Pericardium fibroblast (primary cell): ENCODE results near the gene FNDC11. TPM values are rescaled to one million over a fixed set of nuclear protein-coding genes. Genes with fewer than 3 reads are reported as not detected.

Source experiments
- total RNA-seq: library from RNA; depleted of rRNA; stranded (reverse); fragments of >200 nt; gene quantifications from 2 replicates; pipeline ENCODE4 v1.2.3, GENCODE V29; 2015

The FNDC11 gene
- total RNA-seq, result 0.12 and 0.85 TPM in 2 replicates

GRCh38 chr20:63553933-63554290 lies at the start of gene FNDC11:
Gene FNDC11, plus strand, starts transcription at chr20:63554159. Its CDS starts 1,505 bp downstream, at chr20:63555664.

GRCh38 chr20:63520504-63520933 lies 33.4 kb upstream of the FNDC11 start, which contains the start of gene PPDPF:
Gene PPDPF, plus strand, starts transcription at chr20:63520765. Its CDS starts 544 bp downstream, at chr20:63521309.

GRCh38 chr20:63536997-63537524 lies 16.9 kb upstream of the FNDC11 start, which contains the start of gene PTK6:
Gene PTK6, minus strand, starts transcription at chr20:63537376. Its CDS starts 62 bp downstream, at chr20:63537314.

GRCh38 chr20:63547725-63548480 lies 6.1 kb upstream of the FNDC11 start, which contains the start of gene SRMS:
Gene SRMS, minus strand, starts transcription at chr20:63547749. Its CDS starts 286 bp downstream, at chr20:63547463.

GRCh38 chr20:63574156-63574828 lies 20.3 kb downstream of the FNDC11 start, which contains the start of gene HELZ2:
Gene HELZ2, minus strand, starts transcription at chr20:63574239. Its CDS starts 1,854 bp downstream, at chr20:63572385.

Other genes starting within 250 kb of the FNDC11 start
- gene CHRNA4, start 192.8 kb upstream of the FNDC11 start, total RNA-seq, result not detected in 2 replicates
- not detected in 2 replicates for gene KCNQ2, start 81.5 kb upstream of the FNDC11 start, total RNA-seq
- gene EEF1A2, start 55.1 kb upstream of the FNDC11 start, total RNA-seq, result 0.09 and 0.35 TPM in 2 replicates
- gene PPDPF, start 33.4 kb upstream of the FNDC11 start, total RNA-seq, result 250 and 270 TPM in 2 replicates
- not detected in 2 replicates for gene PTK6, start 16.8 kb upstream of the FNDC11 start, total RNA-seq
- not detected in 2 replicates for gene SRMS, start 6.4 kb upstream of the FNDC11 start, total RNA-seq
- 22.2 and 40.4 TPM in 2 replicates for gene HELZ2, start 20.1 kb downstream of the FNDC11 start, total RNA-seq
- gene GMEB2, start 72.9 kb downstream of the FNDC11 start, total RNA-seq, result 8.2 and 8.6 TPM in 2 replicates
- 19.7 and 49.7 TPM in 2 replicates for gene STMN3, start 99.3 kb downstream of the FNDC11 start, total RNA-seq
- 7.2 and 7.3 TPM in 2 replicates for gene RTEL1, start 104.2 kb downstream of the FNDC11 start, total RNA-seq
- 2.6 and 9.3 TPM in 2 replicates for gene TNFRSF6B, start 142.5 kb downstream of the FNDC11 start, total RNA-seq
- 25.8 and 31.4 TPM in 2 replicates for gene ARFRP1, start 153.8 kb downstream of the FNDC11 start, total RNA-seq
- gene ZGPAT, start 153.9 kb downstream of the FNDC11 start, total RNA-seq, result 11.3 and 17.6 TPM in 2 replicates
- 4.4 and 8.5 TPM in 2 replicates for gene LIME1, start 182.5 kb downstream of the FNDC11 start, total RNA-seq
- gene SLC2A4RG, start 185.6 kb downstream of the FNDC11 start, total RNA-seq, result 97.1 and 103 TPM in 2 replicates